WTC11 (cell line): Measurements from ENCODE around the gene F8.

ENCODE experiments used
- ATF3 ChIP-seq: sonication (generic); formaldehyde crosslinking; conservative IDR thresholded peaks from 2 replicates; pipeline ENCODE4 v1.8.1; 2022; ENCODE audit warnings: mild to moderate bottlenecking, missing genetic modification reagents
- ATF6 ChIP-seq: sonication (generic); formaldehyde crosslinking; IDR thresholded peaks from 2 replicates; pipeline ENCODE4 v1.8.1; 2023; ENCODE audit warnings: mild to moderate bottlenecking, missing genetic modification reagents
- CTCF ChIP-seq: fragments of 200-600 bp; IDR thresholded peaks from 2 replicates; pipeline ENCODE4 v1.8.0; 2022; ENCODE audit warnings: antibody characterized with exemption
- ESRRA ChIP-seq: sonication (generic); formaldehyde crosslinking; IDR thresholded peaks from 2 replicates; pipeline ENCODE4 v1.8.1; 2022; ENCODE audit warnings: mild to moderate bottlenecking, missing genetic modification reagents, borderline replicate concordance
- FOXP1 ChIP-seq: sonication (generic); formaldehyde crosslinking; IDR thresholded peaks from 2 replicates; pipeline ENCODE4 v1.8.0; 2022; ENCODE audit warnings: missing genetic modification reagents, mild to moderate bottlenecking, moderate library complexity, borderline replicate concordance
- HMGXB4 ChIP-seq: sonication (generic); formaldehyde crosslinking; IDR thresholded peaks from 2 replicates; pipeline ENCODE4 v1.8.1; 2023; ENCODE audit warnings: mild to moderate bottlenecking, moderate library complexity, missing genetic modification reagents
- JAZF1 ChIP-seq: fragments of 250-450 bp; sonication (Bioruptor Pico); IDR thresholded peaks from 2 replicates; pipeline ENCODE4 v1.9.0; 2021; ENCODE audit warnings: moderate library complexity, mild to moderate bottlenecking, inconsistent platforms
- MXD4 ChIP-seq: fragments of 250-450 bp; sonication (Bioruptor Pico); IDR thresholded peaks from 2 replicates; pipeline ENCODE4 v1.8.0; 2021; ENCODE audit warnings: mild to moderate bottlenecking, moderate library complexity, borderline replicate concordance
- TEAD1 ChIP-seq: sonication (generic); formaldehyde crosslinking; IDR thresholded peaks from 2 replicates; pipeline ENCODE4 v1.8.0; 2022; ENCODE audit warnings: mild to moderate bottlenecking, missing genetic modification reagents
- TEAD4 ChIP-seq: sonication (generic); formaldehyde crosslinking; IDR thresholded peaks from 2 replicates; pipeline ENCODE4 v1.8.0; 2022; ENCODE audit warnings: mild to moderate bottlenecking, missing genetic modification reagents
- USF2 ChIP-seq: sonication (generic); formaldehyde crosslinking; IDR thresholded peaks from 2 replicates; pipeline ENCODE4 v1.8.1; 2023; ENCODE audit warnings: mild to moderate bottlenecking, missing genetic modification reagents, moderate library complexity
- ZNF121 ChIP-seq: sonication (generic); formaldehyde crosslinking; IDR thresholded peaks from 2 replicates; pipeline ENCODE4 v1.8.0; 2023; ENCODE audit warnings: missing genetic modification reagents
- ZNF512 ChIP-seq: sonication (generic); formaldehyde crosslinking; IDR thresholded peaks from 2 replicates; pipeline ENCODE4 v1.8.1; 2022; ENCODE audit warnings: missing genetic modification reagents, borderline replicate concordance

GRCh38 chrX:155031657-155032056, 9.1 kb upstream of the F8 start:
- TF ChIP-seq CTCF: no peak
- no peak for TF ChIP-seq JAZF1
- no peak for TF ChIP-seq ATF6
- TF ChIP-seq ATF3 (CRISPR knock-in tag): no peak
- no peak for TF ChIP-seq ZNF512 (CRISPR knock-in tag)
- no peak for TF ChIP-seq ESRRA (CRISPR knock-in tag)
- no peak for TF ChIP-seq TEAD1 (CRISPR knock-in tag)
- TF ChIP-seq MXD4: no peak
- TF ChIP-seq HMGXB4 (CRISPR knock-in tag): no peak
- no peak for TF ChIP-seq TEAD4
- no peak for TF ChIP-seq ZNF121 (CRISPR knock-in tag)
- TF ChIP-seq FOXP1 (CRISPR knock-in tag): no peak
- no peak for TF ChIP-seq USF2 (CRISPR knock-in tag)
